ENCODE results near the gene MRPS2. TPM values are rescaled to one million over a fixed set of nuclear protein-coding genes. Genes with fewer than 3 reads are reported as not detected.

Gene MRPS2
- total and polyA plus RNA-seq, 2 of the 4 experiments (the other 2 are of a cell fraction): 53.1 to 104 TPM

DNA sequence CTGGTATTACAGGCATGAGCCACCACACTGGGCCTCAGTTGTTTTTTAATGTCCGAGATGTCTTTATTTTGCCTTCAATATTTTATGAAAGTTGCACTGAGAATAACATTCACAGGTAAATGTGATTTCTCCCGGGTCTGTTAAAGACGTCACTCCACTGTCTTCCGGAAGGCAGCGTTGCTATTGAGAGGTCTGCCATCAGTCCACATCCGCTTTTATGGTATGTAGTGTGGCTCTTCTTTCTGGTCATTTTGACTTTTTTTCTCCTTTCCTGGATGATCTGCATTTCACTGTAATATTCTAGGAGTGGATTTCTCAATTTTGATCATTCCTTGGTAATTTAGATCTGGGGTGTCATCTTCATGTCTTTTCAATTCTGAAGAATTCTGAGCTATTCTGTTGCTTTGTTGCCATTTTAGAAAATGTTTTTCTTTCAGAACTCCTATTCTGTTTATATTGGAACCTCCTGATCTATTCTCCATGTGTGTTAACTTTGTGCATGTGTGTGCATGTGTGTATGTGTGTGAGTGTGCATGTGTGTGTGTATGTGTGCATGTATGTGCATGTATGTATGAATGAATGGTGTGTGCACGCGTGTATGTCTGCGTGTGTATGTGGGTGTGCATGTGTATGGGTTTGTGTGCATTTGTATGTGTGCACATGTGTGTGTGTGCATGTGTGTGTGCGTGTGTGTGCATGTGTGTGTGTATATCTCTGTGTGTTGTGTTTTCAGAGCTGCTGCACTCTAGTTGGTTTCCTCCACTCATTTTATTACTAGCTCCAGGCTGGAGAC, 18.9 kb downstream of the MRPS2 start:
- POLR2A ChIA-PET (ENCODE audit: unreplicated experiment): no interaction called here
- peaks cover 3% of the 10 kb centered on the region; the same call in 1 of the 2 replicates for H3K27me3 ChIP-seq (ENCODE audit: control insufficient read depth, insufficient read depth, low read length)

More for the DNA sequence above, 18.9 kb downstream of the MRPS2 start:
- Histone ChIP-seq H2AFZ (replicated peaks; ENCODE audit: low read length, poor library complexity) (no peak overlapping the region), H3K18ac (ENCODE audit: low read depth, low read length) (no peak overlapping the region), H3K9ac (ENCODE audit: low read depth, low read length) (no peak overlapping the region), H4K20me1 (ENCODE audit: insufficient read depth, low read length) (no peaks in the 10 kb centered on the region), H3K36me3 (ENCODE audit: control insufficient read depth, insufficient read depth, low read length) (no peaks in the 10 kb centered on the region), H2BK120ac (ENCODE audit: low read depth, low read length) (no peak overlapping the region), H3K9me1 (ENCODE audit: insufficient read depth, low read length) (no peaks in the 10 kb centered on the region), H4K8ac (ENCODE audit: low read depth in 2 of 2, low read length in 2 of 2) (no peak overlapping the region), H4K91ac (ENCODE audit: insufficient read depth, low read depth, low read length) (no peak overlapping the region), H2BK15ac (ENCODE audit: low read depth, low read length) (no peak overlapping the region), H3K14ac (replicated peaks; ENCODE audit: low read depth, low read length) (no peak overlapping the region), H3K4me2 (ENCODE audit: low read depth, low read length) (no peak overlapping the region), H2BK20ac (ENCODE audit: low read depth, low read length) (no peak overlapping the region), H3K79me1 (ENCODE audit: low read depth in 1 of 2, low read length in 2 of 2) (no peaks in the 10 kb centered on the region), H4K5ac (ENCODE audit: low read depth, low read length) (no peak overlapping the region), H3K56ac (ENCODE audit: extremely low read depth, insufficient read depth, low read length) (no peak overlapping the region), H2AK9ac (replicated peaks; ENCODE audit: low read depth, low read length, poor library complexity) (no peak overlapping the region), H2BK5ac (ENCODE audit: low read depth, low read length, poor library complexity, severe bottlenecking) (no peak overlapping the region), H3K23ac (ENCODE audit: low read depth, low read length) (no peak overlapping the region), H3K9me3 (ENCODE audit: control insufficient read depth, insufficient read depth, low read length) (no peaks in the 10 kb centered on the region), H3K4ac (ENCODE audit: low read depth, low read length) (no peak overlapping the region), H2AK5ac (ENCODE audit: low read depth, low read length) (no peak overlapping the region), H3K4me1 (ENCODE audit: control insufficient read depth, insufficient read depth, low read length) (no peaks in the 10 kb centered on the region), H3K27ac (ENCODE audit: insufficient read depth, low read length) (no peak overlapping the region), H3K4me3 (ENCODE audit: insufficient read depth, low read depth, low read length) (no peak overlapping the region)
- dilution Hi-C loops (cut with HindIII; ENCODE audit: low sequenced_read_pairs, unreplicated experiment): no loop called here
- no TSS peak for BruUV-seq (replicated peaks)
- CTCF ChIA-PET: no interaction called here
- 92% methylated on average over 2 of the region's 10 CpGs; no CpG with 5 or more reads in 1 of the 2 experiments for WGBS, 2 experiments (ENCODE audit: extremely low coverage in 2 of 2, insufficient read length in 1 of 2)
- intact Hi-C loops (cut with micrococcal nuclease): no loop called here
- no peak for TF ChIP-seq MXI1 (IDR thresholded peaks at IDR 0.05; ENCODE audit: borderline replicate concordance, low read depth, low read length)
- TF ChIP-seq POLR2A (IDR thresholded peaks at IDR 0.05; ENCODE audit: low read depth, low read length): no peak
- TF ChIP-seq RCOR1 (IDR thresholded peaks at IDR 0.05; ENCODE audit: insufficient replicate concordance, low read length): no peak
- no peak for TF ChIP-seq CEBPB (IDR thresholded peaks at IDR 0.05; ENCODE audit: low read depth, low read length)
- no peak for TF ChIP-seq SMC3 (IDR thresholded peaks at IDR 0.05; ENCODE audit: low read depth, low read length)
- TF ChIP-seq CHD1 (IDR thresholded peaks at IDR 0.05; ENCODE audit: low read depth, low read length): no peak
- TF ChIP-seq FOS (IDR thresholded peaks at IDR 0.05; ENCODE audit: low read depth, low read length): no peak
- no peak for TF ChIP-seq RFX5 (IDR thresholded peaks at IDR 0.05; ENCODE audit: low read depth, low read length)
- TF ChIP-seq RAD21 (IDR thresholded peaks at IDR 0.05; ENCODE audit: low read length): no peak
- TF ChIP-seq NFE2L2 (IDR thresholded peaks at IDR 0.05; ENCODE audit: low read depth, low read length): no peak
- no peak for TF ChIP-seq MAZ (IDR thresholded peaks at IDR 0.05; ENCODE audit: borderline replicate concordance, low read depth, low read length)
- TF ChIP-seq CTCF (conservative IDR thresholded peaks at IDR 0.05; ENCODE audit: low read depth, low read length): no peak
- no peak for TF ChIP-seq MAFK (IDR thresholded peaks at IDR 0.05; ENCODE audit: low read depth, low read length)
- TF ChIP-seq ELK1 (IDR thresholded peaks at IDR 0.05; ENCODE audit: borderline replicate concordance, low read depth, low read length): no peak
- no peak for DNase-seq
- ATAC-seq (ENCODE audit: low read depth): no peak
- in situ Hi-C loops (cut with MboI; ENCODE audit: low sequenced_read_pairs): no loop called here
